ENCODE data around the gene BEX3. TPM values are rescaled to one million over a fixed set of nuclear protein-coding genes. Genes with fewer than 3 reads are reported as not detected.
A peak's percentile ranks its signal among the peaks of the same experiment; 100 is the strongest.

Gene BEX3
- total RNA-seq (100 to 1,000 TPM; 354 to 415 TPM), polyA plus RNA-seq (ENCODE audit: insufficient read depth, low read depth, low replicate concordance) (289 TPM)
- long read RNA-seq, donor 1, transcript BEX3-202 (2 exons, 753 nt) = minor isoform, 25 of 593 reads
- long read RNA-seq, donor 1, transcript BEX3-201 (3 exons, 921 nt) = major isoform, 402 of 593 reads
- long read RNA-seq, donor 1, transcript BEX3-204 (3 exons, 913 nt) = minor isoform, 106 of 593 reads
- long read RNA-seq, donor 1, partial matches to known transcripts = 14 of 593 reads
- long read RNA-seq, donor 1, other reads (novel, unspliced or antisense) = 45 of 593 reads
- long read RNA-seq, donor 2, transcript BEX3-201 (3 exons, 921 nt) = major isoform, 222 of 333 reads
- long read RNA-seq, donor 2, transcript BEX3-202 (2 exons, 753 nt) = minor isoform, 6 of 333 reads
- long read RNA-seq, donor 2, transcript BEX3-204 (3 exons, 913 nt) = minor isoform, 67 of 333 reads
- long read RNA-seq, donor 2, partial matches to known transcripts = 12 of 333 reads
- long read RNA-seq, donor 2, other reads (novel, unspliced or antisense) = 25 of 333 reads

DNA sequence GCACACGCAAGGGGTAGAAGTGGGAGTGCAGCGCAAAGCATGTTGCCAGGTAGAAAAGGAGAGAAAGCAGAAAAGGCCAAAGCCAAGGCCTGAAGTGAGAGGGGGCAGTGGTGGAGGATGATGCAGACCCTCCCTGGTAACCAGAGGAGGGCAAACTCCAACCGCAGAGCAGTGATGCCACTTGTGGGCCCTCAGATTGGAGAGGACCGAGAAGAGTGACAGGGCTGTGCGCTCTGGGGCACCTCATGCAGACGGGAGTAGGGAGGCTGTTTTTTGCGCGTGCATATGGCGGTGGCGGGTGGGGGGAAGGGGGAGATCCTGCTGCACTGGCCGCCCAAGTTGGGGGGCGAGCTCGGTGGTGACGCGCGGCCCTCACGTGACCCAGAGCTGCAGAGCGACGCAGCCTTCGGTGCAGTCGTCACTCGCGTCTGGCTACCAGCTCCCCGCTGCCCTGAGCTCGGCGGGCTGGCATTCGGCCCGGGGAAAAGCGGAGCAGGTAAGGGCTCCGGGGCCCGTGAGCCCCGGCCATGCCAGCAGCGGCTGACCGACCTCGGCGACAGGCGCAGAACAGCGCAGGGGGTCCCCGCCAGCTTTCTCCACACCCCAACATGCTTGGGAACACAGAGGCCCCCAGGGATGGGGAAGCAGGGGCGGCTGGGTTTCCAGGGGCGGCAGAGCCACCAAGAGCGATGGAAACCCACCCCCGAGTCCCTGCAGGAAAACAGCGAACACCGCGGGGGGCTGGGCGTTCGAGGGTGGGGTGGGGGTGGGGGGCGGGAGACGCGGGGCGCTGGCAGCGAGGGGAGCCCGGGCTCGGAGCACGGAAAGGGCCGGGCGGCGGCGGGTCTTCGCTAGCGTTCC, at the start of gene BEX3:
Gene BEX3 (plus strand): TSS at position 421 of the 861 bp plus-strand sequence. CDS start 984 bp downstream, outside the sequence.
- TF ChIP-seq, protein P1, sequence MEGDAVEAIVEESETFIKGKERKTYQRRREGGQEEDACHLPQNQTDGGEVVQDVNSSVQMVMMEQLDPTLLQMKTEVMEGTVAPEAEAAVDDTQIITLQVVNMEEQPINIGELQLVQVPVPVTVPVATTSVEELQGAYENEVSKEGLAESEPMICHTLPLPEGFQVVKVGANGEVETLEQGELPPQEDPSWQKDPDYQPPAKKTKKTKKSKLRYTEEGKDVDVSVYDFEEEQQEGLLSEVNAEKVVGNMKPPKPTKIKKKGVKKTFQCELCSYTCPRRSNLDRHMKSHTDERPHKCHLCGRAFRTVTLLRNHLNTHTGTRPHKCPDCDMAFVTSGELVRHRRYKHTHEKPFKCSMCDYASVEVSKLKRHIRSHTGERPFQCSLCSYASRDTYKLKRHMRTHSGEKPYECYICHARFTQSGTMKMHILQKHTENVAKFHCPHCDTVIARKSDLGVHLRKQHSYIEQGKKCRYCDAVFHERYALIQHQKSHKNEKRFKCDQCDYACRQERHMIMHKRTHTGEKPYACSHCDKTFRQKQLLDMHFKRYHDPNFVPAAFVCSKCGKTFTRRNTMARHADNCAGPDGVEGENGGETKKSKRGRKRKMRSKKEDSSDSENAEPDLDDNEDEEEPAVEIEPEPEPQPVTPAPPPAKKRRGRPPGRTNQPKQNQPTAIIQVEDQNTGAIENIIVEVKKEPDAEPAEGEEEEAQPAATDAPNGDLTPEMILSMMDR (IDR thresholded peaks at IDR 0.05) = no peak
- TF ChIP-seq POLR2A (IDR thresholded peaks at IDR 0.05) = no peak
- peak; percentile 68 for DNase-seq
- H3K4me3 ChIP-seq = peak within 1 kb of the TSS; percentile 72 to 81
- intact Hi-C loops (cut with DNase I; ENCODE audit: low total_unique reads) = no loop called here
- H3K9me3 ChIP-seq = no peaks in the 10 kb centered on the region
- WGBS, 2 donors = 8 to 10% methylated on average over 10 to 12 of the region's 62 CpGs
- H3K27ac ChIP-seq = peak within 1 kb of the TSS; percentile 96
- no peaks in the 10 kb centered on the region for H3K4me1 ChIP-seq
- no peaks in the 10 kb centered on the region for H3K36me3 ChIP-seq (ENCODE audit: low read depth, missing control alignments)
- no peaks in the 10 kb centered on the region for H3K27me3 ChIP-seq

DNA sequence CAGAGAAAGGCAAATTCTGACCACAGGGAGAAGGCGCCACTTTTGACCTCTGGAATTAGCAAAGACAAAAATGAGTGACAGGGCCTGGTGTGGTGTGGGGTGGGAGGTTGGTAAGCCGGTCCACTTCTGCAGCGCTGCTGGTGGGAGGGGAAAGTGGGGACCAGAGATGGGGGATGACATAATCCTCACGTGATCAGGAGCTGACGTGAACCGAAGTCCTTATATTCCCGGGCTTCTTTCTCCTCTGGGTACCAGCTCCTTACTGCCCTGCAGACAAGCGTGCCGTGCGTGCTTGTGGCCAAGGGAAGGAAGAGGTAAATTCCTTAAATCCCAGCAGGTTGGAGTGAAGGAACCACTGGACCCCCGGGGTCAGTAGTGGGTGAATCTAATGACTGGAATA, 46.3 kb upstream of the BEX3 start, which contains the start of gene TCEAL7:
Gene TCEAL7 (plus strand): TSS at position 249 of the 400 bp plus-strand sequence. CDS start 1,165 bp downstream, outside the sequence.
- Histone ChIP-seq H3K27ac (no peak within 1 kb of the TSS), H3K27me3 (no peaks in the 10 kb centered on the region), H3K36me3 (ENCODE audit: low read depth, missing control alignments) (no peaks in the 10 kb centered on the region), H3K9me3 (no peaks in the 10 kb centered on the region), H3K4me3 (peak within 1 kb of the TSS; percentile 6 to 31), H3K4me1 (no peaks in the 10 kb centered on the region)
- intact Hi-C loops (cut with DNase I; ENCODE audit: low total_unique reads) = no loop called here
- DNase-seq = peak; percentile 48
- WGBS, 2 donors = 6 to 9% methylated on average over 5 to 11 of the region's 11 CpGs
- TF ChIP-seq, protein P1 (IDR thresholded peaks at IDR 0.05) = no peak
- no peak for TF ChIP-seq POLR2A (IDR thresholded peaks at IDR 0.05)

DNA sequence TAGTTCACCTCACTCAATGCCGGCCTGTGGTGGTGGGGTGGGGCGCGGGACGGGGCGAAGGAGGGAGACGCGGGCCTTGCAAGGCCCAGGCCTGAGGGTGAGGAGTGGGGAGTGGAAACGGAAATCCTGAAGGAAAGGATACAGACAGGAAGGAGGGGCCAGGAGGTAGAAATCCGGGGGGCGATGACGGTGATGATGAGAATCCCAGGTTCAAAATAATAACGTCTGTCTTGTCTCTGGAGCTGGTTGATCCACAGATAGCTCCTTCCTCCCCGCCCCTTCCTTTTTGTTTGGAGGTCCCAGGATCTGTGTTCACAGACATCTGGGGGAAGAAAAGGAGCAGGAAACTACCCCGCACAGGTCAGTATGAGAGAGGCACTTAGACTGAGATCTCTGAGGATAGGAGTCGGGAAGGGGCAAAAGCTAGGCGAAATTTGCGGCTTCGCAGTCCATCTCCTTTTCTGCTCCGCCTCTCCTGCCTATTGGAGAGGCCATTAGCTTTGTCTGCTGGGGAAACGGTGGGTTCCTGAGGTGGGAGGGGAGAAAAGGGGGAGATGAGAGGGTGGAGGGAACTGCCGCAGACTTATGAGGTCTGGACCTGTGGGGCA, 45.6 kb upstream of the BEX3 start:
- H3K27me3 ChIP-seq = no peaks in the 10 kb centered on the region
- TF ChIP-seq POLR2A (IDR thresholded peaks at IDR 0.05) = no peak
- TF ChIP-seq, protein P1 (IDR thresholded peaks at IDR 0.05) = no peak
- WGBS, 2 donors = 8 to 10% methylated on average over 17 to 21 of the region's 21 CpGs
- no peaks in the 10 kb centered on the region for H3K4me1 ChIP-seq
- no peak overlapping the region for H3K27ac ChIP-seq
- no peak for DNase-seq
- no peaks in the 10 kb centered on the region for H3K9me3 ChIP-seq
- intact Hi-C loops (cut with DNase I; ENCODE audit: low total_unique reads) = no loop called here
- H3K4me3 ChIP-seq = peak overlapping the region in 1 of 2 donors; percentile 31
- no peaks in the 10 kb centered on the region for H3K36me3 ChIP-seq (ENCODE audit: low read depth, missing control alignments)

DNA sequence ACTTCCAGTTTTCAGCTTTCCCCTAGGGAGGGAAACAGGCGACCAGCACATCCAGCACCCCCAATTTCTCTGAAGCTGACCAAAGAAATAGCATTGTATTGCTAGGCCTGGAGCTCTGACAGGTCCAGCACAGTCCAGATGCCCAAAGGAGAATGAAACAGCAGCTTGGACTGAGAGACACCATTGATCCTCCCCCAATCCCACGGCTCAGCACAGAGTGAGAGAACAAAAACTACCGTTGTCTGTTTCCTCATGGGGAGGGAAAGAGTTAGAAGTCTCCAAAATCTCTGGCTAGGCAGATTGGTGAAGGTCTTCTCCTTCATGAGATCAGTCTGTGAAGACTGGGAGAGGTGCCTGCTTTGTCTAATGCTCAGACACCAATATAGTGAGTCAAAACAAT, 37.7 kb upstream of the BEX3 start:
- 59 to 71% methylated on average over 3 of the region's 3 CpGs for WGBS, 2 donors
- intact Hi-C loops (cut with DNase I; ENCODE audit: low total_unique reads) = no loop called here
- no peaks in the 10 kb centered on the region for H3K9me3 ChIP-seq

More for the DNA sequence above, 37.7 kb upstream of the BEX3 start:
- H3K27me3 ChIP-seq = no peaks in the 10 kb centered on the region
- no peak for DNase-seq
- H3K27ac ChIP-seq = no peak overlapping the region
- no peak overlapping the region for H3K4me3 ChIP-seq
- H3K4me1 ChIP-seq = no peaks in the 10 kb centered on the region
- no peak for TF ChIP-seq POLR2A (IDR thresholded peaks at IDR 0.05)
- TF ChIP-seq, protein P1 (IDR thresholded peaks at IDR 0.05) = no peak
- no peaks in the 10 kb centered on the region for H3K36me3 ChIP-seq (ENCODE audit: low read depth, missing control alignments)

Measured in testis (tissue), 5 donors.